Loucy (cell line): Measurements from ENCODE around the gene ALDH3A2.

Experiments used
- H2AFZ ChIP-seq: fragments of 200-600 bp; sonication (generic); 2 replicates; pipeline ENCODE4 v1.6.0; 2016; ENCODE audit warnings: antibody characterized with exemption, mild to moderate bottlenecking, low read length, moderate library complexity
- H3F3A ChIP-seq: fragments of 200-600 bp; 2 replicates; pipeline ENCODE4 v1.6.0; 2016; ENCODE audit warnings: antibody characterized with exemption, low read depth, mild to moderate bottlenecking
- H3K27me3 ChIP-seq: fragments of 200-600 bp; sonication (generic); 2 replicates; pipeline ENCODE4 v1.6.1; 2014; ENCODE audit warnings: low read length, mild to moderate bottlenecking; ENCODE audit not compliant: insufficient read depth, poor library complexity, severe bottlenecking
- H3K36me3 ChIP-seq: fragments of 200-600 bp; sonication (generic); 2 replicates; pipeline ENCODE4 v1.6.1; 2016; ENCODE audit warnings: low read length; ENCODE audit not compliant: insufficient read depth
- H3K4me1 ChIP-seq: fragments of 200-600 bp; sonication (generic); 2 replicates; pipeline ENCODE4 v1.5.1; 2014; ENCODE audit warnings: low read length, mild to moderate bottlenecking; ENCODE audit not compliant: insufficient read depth, poor library complexity, severe bottlenecking
- H3K4me2 ChIP-seq: fragments of 200-600 bp; sonication (generic); 2 replicates; pipeline ENCODE4 v1.6.0; 2014; ENCODE audit warnings: antibody characterized with exemption, low read length, low read depth, mild to moderate bottlenecking; ENCODE audit not compliant: poor library complexity, severe bottlenecking
- H3K4me3 ChIP-seq: fragments of 200-600 bp; sonication (generic); 2 replicates; pipeline ENCODE4 v1.5.1; 2014; ENCODE audit warnings: low read length, mild to moderate bottlenecking, mixed read lengths; ENCODE audit not compliant: poor library complexity, severe bottlenecking
- H3K79me2 ChIP-seq: fragments of 200-600 bp; sonication (generic); 2 replicates; pipeline ENCODE4 v1.6.1; 2014; ENCODE audit warnings: low read length; ENCODE audit not compliant: insufficient read depth
- H3K9ac ChIP-seq: fragments of 200-600 bp; sonication (generic); 2 replicates; pipeline ENCODE4 v1.6.0; 2014; ENCODE audit warnings: mild to moderate bottlenecking, low read depth, low read length, moderate library complexity; ENCODE audit not compliant: poor library complexity, severe bottlenecking
- H3K9me2 ChIP-seq: fragments of 200-600 bp; sonication (generic); replicated peaks from 2 replicates; pipeline ENCODE4 v1.6.1; 2016; ENCODE audit warnings: low read depth, low read length, mixed read lengths
- H3K9me3 ChIP-seq: fragments of 200-600 bp; sonication (generic); 2 replicates; pipeline ENCODE4 v1.6.1; 2014; ENCODE audit warnings: mild to moderate bottlenecking, antibody characterized with exemption, low read length, low read depth; ENCODE audit not compliant: insufficient read depth
- H4K20me1 ChIP-seq: fragments of 200-600 bp; sonication (generic); 2 replicates; pipeline ENCODE4 v1.6.0; 2014; ENCODE audit warnings: antibody characterized with exemption, low read length, mild to moderate bottlenecking; ENCODE audit not compliant: insufficient read depth, poor library complexity, severe bottlenecking
- EZH2phosphoT487 ChIP-seq: fragments of 200-600 bp; IDR thresholded peaks from 2 replicates; pipeline ENCODE4 v1.6.1; 2018; ENCODE audit warnings: antibody characterized with exemption, mild to moderate bottlenecking, moderate library complexity, borderline replicate concordance
- TF ChIP-seq, protein P1 (sequence below): fragments of 200-600 bp; sonication (generic); conservative IDR thresholded peaks from 2 replicates; pipeline ENCODE4 v1.5.1; 2014; ENCODE audit warnings: mild to moderate bottlenecking, antibody characterized with exemption, low read length

Gene ALDH3A2

DNA sequence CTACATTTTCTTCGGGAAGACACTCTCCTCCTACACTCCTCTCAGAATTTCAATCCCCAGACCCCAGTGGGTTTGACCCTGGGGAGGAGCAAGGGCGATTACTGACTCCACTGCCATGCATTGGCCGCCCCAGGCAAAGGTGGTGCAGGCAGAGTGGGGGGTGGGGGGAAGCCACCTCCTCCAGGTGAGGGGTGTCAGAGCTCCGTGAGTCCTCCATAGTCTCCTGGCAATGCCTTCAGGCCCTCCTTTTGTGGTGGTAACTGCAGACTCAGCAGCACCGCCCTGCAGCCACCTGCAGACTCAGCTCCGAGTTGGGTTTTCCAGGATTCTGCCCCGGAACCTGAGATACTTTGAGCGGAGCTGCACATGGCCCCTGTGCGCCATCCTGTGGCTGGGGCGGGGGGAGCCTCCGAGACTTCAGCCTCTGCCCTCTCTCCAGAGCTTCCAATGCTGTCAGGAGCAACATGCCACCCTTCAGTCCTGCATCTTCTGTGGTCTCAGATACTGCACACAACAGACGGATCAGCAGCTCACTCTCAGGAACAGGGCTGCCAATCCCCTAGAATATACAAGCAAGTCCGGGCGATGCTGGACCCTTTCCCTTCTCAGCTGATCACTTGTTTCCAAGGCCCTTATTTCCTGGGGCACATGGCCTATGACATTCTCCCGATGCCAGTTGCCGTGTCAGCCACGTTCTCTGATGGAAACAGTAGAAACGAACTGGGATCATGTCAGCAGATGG lies 70.2 kb downstream of the ALDH3A2 start:
- no peaks in the 10 kb centered on the region for H3K9me3 ChIP-seq
- H3F3A ChIP-seq, result no peaks in the 10 kb centered on the region
- H2AFZ ChIP-seq, result no peak overlapping the region
- no peaks in the 10 kb centered on the region for H3K27me3 ChIP-seq
- no peak overlapping the region for H3K4me3 ChIP-seq
- H3K4me1 ChIP-seq, result no peaks in the 10 kb centered on the region
- no peaks in the 10 kb centered on the region for H4K20me1 ChIP-seq
- no peak overlapping the region for H3K9ac ChIP-seq
- H3K36me3 ChIP-seq, result no peaks in the 10 kb centered on the region
- H3K4me2 ChIP-seq, result no peak overlapping the region
- H3K9me2 ChIP-seq, result no peaks in the 10 kb centered on the region
- no peaks in the 10 kb centered on the region for H3K79me2 ChIP-seq
- TF ChIP-seq, protein P1, sequence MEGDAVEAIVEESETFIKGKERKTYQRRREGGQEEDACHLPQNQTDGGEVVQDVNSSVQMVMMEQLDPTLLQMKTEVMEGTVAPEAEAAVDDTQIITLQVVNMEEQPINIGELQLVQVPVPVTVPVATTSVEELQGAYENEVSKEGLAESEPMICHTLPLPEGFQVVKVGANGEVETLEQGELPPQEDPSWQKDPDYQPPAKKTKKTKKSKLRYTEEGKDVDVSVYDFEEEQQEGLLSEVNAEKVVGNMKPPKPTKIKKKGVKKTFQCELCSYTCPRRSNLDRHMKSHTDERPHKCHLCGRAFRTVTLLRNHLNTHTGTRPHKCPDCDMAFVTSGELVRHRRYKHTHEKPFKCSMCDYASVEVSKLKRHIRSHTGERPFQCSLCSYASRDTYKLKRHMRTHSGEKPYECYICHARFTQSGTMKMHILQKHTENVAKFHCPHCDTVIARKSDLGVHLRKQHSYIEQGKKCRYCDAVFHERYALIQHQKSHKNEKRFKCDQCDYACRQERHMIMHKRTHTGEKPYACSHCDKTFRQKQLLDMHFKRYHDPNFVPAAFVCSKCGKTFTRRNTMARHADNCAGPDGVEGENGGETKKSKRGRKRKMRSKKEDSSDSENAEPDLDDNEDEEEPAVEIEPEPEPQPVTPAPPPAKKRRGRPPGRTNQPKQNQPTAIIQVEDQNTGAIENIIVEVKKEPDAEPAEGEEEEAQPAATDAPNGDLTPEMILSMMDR, result no peak
- TF ChIP-seq EZH2phosphoT487, result no peak

DNA sequence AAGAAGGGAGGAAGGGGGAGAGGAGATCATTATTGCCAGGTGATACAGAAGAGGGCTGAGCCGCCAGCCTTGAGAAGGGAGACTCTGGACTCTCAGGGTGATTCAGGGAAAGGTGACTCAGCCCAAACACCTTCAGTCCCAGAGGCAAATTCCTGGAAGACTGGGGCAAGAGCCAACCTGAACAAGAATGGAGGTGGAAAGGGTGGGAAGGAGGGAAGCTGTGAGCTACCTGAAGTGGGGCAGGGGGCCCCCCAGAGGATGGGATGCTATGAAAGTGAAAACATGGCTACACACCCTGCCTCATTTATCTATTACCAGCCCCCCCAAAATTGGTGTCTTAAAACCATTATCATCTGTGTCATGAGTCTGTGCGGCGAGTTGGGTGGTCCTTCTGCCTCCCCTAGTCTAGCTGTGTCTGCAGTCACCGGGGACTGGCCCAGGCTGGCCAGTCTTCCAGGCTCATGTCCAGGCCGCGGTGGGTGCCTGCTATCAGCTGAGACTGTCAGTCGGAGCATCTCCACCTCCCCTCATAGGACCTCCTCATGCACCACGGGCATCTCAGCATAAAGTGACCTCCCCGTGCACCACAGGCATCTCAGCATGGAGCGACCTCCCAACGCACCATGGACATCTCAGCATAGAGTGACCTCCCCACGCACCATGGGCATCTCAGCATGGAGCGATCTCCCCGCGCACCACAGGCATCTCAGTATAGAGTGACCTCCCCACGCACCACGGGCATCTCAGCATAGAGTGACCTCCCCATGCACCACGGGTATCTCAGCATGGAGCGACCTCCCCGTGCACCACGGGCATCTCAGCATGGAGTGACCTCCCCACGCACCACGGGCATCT lies 71.0 kb downstream of the ALDH3A2 start:
- Histone ChIP-seq H4K20me1 (no peaks in the 10 kb centered on the region), H2AFZ (no peak overlapping the region), H3K4me3 (no peak overlapping the region), H3K27me3 (no peaks in the 10 kb centered on the region), H3K4me2 (no peak overlapping the region), H3F3A (no peaks in the 10 kb centered on the region), H3K9me2 (no peaks in the 10 kb centered on the region), H3K79me2 (no peaks in the 10 kb centered on the region), H3K4me1 (no peaks in the 10 kb centered on the region), H3K36me3 (no peaks in the 10 kb centered on the region), H3K9me3 (no peaks in the 10 kb centered on the region), H3K9ac (no peak overlapping the region)
- TF ChIP-seq, protein P1, result no peak
- no peak for TF ChIP-seq EZH2phosphoT487

DNA sequence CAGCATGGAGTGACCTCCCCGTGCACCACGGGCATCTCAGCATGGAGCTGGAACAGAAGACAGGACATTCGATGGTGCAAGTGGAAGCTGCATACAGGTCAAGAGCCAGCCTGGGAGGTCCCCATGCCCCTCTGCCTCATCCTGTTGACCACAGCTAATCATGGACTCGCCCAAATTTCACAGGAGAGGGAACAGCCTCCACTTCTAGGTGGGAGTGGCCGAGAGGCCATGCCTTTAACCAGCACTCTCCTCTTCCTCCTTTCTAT lies 71.6 kb downstream of the ALDH3A2 start:
- no peak overlapping the region for H3K4me2 ChIP-seq
- H3K9ac ChIP-seq, result no peak overlapping the region
- no peak overlapping the region for H2AFZ ChIP-seq
- no peaks in the 10 kb centered on the region for H3K79me2 ChIP-seq
- no peaks in the 10 kb centered on the region for H3K36me3 ChIP-seq
- TF ChIP-seq, protein P1, result no peak
- no peaks in the 10 kb centered on the region for H3K9me3 ChIP-seq
- no peaks in the 10 kb centered on the region for H3K4me1 ChIP-seq
- no peaks in the 10 kb centered on the region for H3K9me2 ChIP-seq
- no peaks in the 10 kb centered on the region for H4K20me1 ChIP-seq
- no peaks in the 10 kb centered on the region for H3K27me3 ChIP-seq
- H3F3A ChIP-seq, result no peaks in the 10 kb centered on the region
- no peak overlapping the region for H3K4me3 ChIP-seq
